NCI-H345 treated with DMSO at 0.1 percent for 48 hours (cell line): ENCODE results near the gene PUS7.
"Not testable (repeated sequence)": the region's sequence is repeated elsewhere in the genome, so short reads cannot be mapped to it uniquely, and the experiment has no call there.

Experiments
- DNase-seq: peaks from one replicate; lab custom pipeline; 2025; ENCODE audit not compliant: unreplicated experiment; lab: John Stamatoyannopoulos, UW

Gene PUS7

GRCh38 chr7:105450177-105450861 is 71.8 kb downstream of the PUS7 start:
- DNase-seq: no peak

- DNase-seq: no peak
Observed at GRCh38 chr7:105448181-105448580, 73.9 kb downstream of the PUS7 start.

GRCh38 chr7:105444342-105444987 is 77.6 kb downstream of the PUS7 start:
- no peak for DNase-seq

- not testable (repeated sequence) for DNase-seq
Observed at GRCh38 chr7:105442214-105442613, 79.9 kb downstream of the PUS7 start.

GRCh38 chr7:105439174-105439893 is 82.7 kb downstream of the PUS7 start:
- peak; percentile 10 for DNase-seq

- DNase-seq: no peak
Observed at GRCh38 chr7:105438847-105439173, 83.3 kb downstream of the PUS7 start.

- no peak for DNase-seq
Observed at GRCh38 chr7:105438254-105438653, 83.8 kb downstream of the PUS7 start.

GRCh38 chr7:105437356-105437755 is 84.7 kb downstream of the PUS7 start:
- not testable (repeated sequence) for DNase-seq

- DNase-seq: no peak
Observed at GRCh38 chr7:105429746-105430612, 92.1 kb downstream of the PUS7 start.

- no peak for DNase-seq
Observed at GRCh38 chr7:105426606-105427146, 95.4 kb downstream of the PUS7 start.

- DNase-seq: no peak
Observed at GRCh38 chr7:105423987-105424386, 98.1 kb downstream of the PUS7 start.

- no peak for DNase-seq
Observed at GRCh38 chr7:105413887-105414437, 108.1 kb downstream of the PUS7 start.

GRCh38 chr7:105410774-105411173 is 111.3 kb downstream of the PUS7 start:
- not testable (repeated sequence) for DNase-seq

GRCh38 chr7:105409775-105410174 is 112.3 kb downstream of the PUS7 start:
- not testable (repeated sequence) for DNase-seq

GRCh38 chr7:105408791-105409410 is 113.2 kb downstream of the PUS7 start:
- no peak for DNase-seq
